GM19467 (cell line): ENCODE results near the gene HDLBP.

Experiments
- ATAC-seq: cut with Tn5 transposase; IDR thresholded peaks from one replicate; pipeline ENCODE4 v1.9.1; 2021; ENCODE audit warnings: mild to moderate bottlenecking, moderate library complexity; ENCODE audit not compliant: unreplicated experiment

The HDLBP gene

DNA sequence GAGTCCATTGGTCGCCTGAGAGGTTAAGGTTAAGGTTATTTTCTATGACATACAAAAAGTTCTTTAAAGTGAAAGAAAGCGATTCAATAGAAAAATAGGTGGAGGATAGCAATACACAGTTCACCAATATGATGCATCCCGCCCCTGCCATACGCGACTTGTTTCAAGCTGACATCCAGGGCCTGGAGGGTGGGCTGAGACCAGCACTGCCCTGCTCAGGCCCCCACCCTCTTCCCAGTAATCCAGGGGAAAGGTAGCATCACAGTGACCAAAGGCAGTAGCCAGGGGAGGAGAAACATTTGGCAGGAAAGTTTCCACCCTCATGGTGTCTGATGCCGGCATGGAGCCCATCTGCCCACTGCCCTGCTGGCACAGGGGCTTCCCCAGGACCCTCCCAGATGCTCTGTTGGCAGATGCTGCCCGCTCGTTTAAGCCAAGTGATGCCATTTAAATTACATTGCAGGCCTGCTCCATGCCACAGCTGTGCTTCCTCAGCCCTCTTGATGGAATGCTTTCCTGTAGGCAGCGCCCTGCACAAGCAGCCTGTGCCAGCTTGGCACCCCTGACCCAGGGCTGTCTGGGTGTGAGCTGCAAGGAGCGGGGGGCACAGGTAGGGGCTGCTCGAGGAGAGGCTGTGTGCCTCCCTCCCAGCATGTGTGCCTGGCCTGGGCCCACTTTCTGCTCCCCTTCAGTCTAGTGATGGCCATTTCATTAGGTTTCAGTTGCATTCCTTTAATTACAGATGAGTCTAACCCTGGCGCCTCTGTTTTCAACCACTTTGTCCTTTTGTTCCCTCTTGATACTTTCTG, 137.7 kb downstream of the HDLBP start:
- no peak for ATAC-seq
